H4 (cell line): ENCODE results near the gene PDLIM5. TPM values are rescaled to one million over a fixed set of nuclear protein-coding genes. Genes with fewer than 3 reads are reported as not detected.
"Not testable (repeated sequence)": the region's sequence is repeated elsewhere in the genome, so short reads cannot be mapped to it uniquely, and the experiment has no call there.

Experiments used
- DNase-seq: peaks from one replicate; pipeline ENCODE4 v3.0.0-alpha.2; 2015; ENCODE audit warnings: low spot score
- total RNA-seq: library from RNA; depleted of rRNA; stranded (reverse); fragments of >200 nt; shearing (Covaris generic); gene quantifications from 2 replicates; pipeline ENCODE4 v1.2.3, GENCODE V29; 2014

PDLIM5 gene
- total RNA-seq, 1 experiment from 2014 or later: 34.7 TPM

- DNase-seq: no peak
Observed at GRCh38 chr4:94591289-94591688, 139.5 kb downstream of the PDLIM5 start.

GRCh38 chr4:94595013-94595412, 143.3 kb downstream of the PDLIM5 start:
- DNase-seq: no peak

GRCh38 chr4:94595880-94596483, 144.2 kb downstream of the PDLIM5 start:
- peak; percentile 59 for DNase-seq

GRCh38 chr4:94598758-94599157, 147.0 kb downstream of the PDLIM5 start:
- DNase-seq: no peak

- peak; percentile 23 for DNase-seq
Observed at GRCh38 chr4:94603170-94603747, 151.5 kb downstream of the PDLIM5 start.

GRCh38 chr4:94605241-94605805, 153.6 kb downstream of the PDLIM5 start:
- no peak for DNase-seq

- DNase-seq: no peak
Observed at GRCh38 chr4:94610145-94610544, 158.4 kb downstream of the PDLIM5 start.

GRCh38 chr4:94613248-94613647, 161.5 kb downstream of the PDLIM5 start:
- DNase-seq: peak; percentile 28

- no peak for DNase-seq
Observed at GRCh38 chr4:94615451-94615850, 163.7 kb downstream of the PDLIM5 start.

- DNase-seq: peak; percentile 38
Observed at GRCh38 chr4:94621491-94622080, 169.8 kb downstream of the PDLIM5 start.

- DNase-seq: no peak
Observed at GRCh38 chr4:94623126-94623911, 171.6 kb downstream of the PDLIM5 start.

GRCh38 chr4:94626942-94627341, 175.2 kb downstream of the PDLIM5 start:
- no peak for DNase-seq

- DNase-seq: not testable (repeated sequence)
Observed at GRCh38 chr4:94629058-94629457, 177.3 kb downstream of the PDLIM5 start.

GRCh38 chr4:94629837-94630236, 178.1 kb downstream of the PDLIM5 start:
- DNase-seq: no peak

GRCh38 chr4:94634271-94634670, 182.5 kb downstream of the PDLIM5 start:
- no peak for DNase-seq

GRCh38 chr4:94635177-94635576, 183.4 kb downstream of the PDLIM5 start:
- DNase-seq: no peak

GRCh38 chr4:94636004-94636403, 184.3 kb downstream of the PDLIM5 start:
- no peak for DNase-seq

- DNase-seq: no peak
Observed at GRCh38 chr4:94639298-94639697, 187.6 kb downstream of the PDLIM5 start.

GRCh38 chr4:94640151-94640550, 188.4 kb downstream of the PDLIM5 start:
- DNase-seq: no peak

- peak; percentile 79 for DNase-seq
Observed at GRCh38 chr4:94641702-94642560, 190.2 kb downstream of the PDLIM5 start.

GRCh38 chr4:94642561-94642866, 190.8 kb downstream of the PDLIM5 start:
- DNase-seq: peak; percentile 40

GRCh38 chr4:94648699-94649098, 197.0 kb downstream of the PDLIM5 start:
- DNase-seq: no peak
